ENCODE measurements around the gene RELA.

The RELA gene

DNA sequence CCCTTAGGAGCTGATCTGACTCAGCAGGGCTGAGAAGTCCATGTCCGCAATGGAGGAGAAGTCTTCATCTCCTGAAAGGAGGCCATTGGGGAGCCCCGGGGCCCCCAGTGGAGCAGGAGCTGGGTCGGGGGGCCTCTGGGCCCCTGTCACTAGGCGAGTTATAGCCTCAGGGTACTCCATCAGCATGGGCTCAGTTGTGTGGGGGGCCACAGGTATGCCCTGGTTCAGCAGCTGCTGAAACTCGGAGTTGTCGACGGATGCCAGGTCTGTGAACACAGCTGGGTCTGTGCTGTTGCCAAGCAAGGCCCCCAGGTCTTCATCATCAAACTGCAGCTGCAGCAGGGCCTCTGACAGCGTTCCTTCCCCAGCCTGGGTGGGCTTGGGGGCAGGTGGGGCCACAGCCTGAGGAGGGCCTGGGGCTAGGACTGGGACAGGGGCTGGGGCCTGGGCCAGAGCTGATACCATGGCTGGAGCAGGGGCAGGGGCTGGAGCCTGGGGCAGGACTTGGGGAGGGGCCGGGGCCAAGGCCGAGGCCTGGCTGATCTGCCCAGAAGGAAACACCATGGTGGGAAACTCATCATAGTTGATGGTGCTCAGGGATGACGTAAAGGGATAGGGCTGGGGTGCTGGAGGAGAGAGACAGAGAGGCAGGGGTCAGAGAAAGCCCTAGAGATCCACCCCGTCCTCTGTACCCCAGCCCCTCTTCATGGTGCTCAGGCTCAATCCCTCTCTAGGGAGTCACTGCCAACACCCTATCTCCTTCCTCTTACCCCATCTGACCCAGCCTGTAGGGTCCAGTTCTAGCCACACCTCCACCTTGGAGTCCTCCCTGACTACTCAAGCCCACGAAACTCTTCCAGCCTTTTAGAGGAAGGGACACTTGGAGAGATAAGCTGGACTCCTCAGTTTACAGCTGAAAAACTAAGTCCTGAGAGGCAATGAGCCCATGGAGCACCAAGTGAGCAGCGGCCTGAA, 8.1 kb downstream of the RELA start:
- no peak overlapping the region for H3K27ac ChIP-seq
- TF ChIP-seq, protein P1, sequence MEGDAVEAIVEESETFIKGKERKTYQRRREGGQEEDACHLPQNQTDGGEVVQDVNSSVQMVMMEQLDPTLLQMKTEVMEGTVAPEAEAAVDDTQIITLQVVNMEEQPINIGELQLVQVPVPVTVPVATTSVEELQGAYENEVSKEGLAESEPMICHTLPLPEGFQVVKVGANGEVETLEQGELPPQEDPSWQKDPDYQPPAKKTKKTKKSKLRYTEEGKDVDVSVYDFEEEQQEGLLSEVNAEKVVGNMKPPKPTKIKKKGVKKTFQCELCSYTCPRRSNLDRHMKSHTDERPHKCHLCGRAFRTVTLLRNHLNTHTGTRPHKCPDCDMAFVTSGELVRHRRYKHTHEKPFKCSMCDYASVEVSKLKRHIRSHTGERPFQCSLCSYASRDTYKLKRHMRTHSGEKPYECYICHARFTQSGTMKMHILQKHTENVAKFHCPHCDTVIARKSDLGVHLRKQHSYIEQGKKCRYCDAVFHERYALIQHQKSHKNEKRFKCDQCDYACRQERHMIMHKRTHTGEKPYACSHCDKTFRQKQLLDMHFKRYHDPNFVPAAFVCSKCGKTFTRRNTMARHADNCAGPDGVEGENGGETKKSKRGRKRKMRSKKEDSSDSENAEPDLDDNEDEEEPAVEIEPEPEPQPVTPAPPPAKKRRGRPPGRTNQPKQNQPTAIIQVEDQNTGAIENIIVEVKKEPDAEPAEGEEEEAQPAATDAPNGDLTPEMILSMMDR (IDR thresholded peaks at IDR 0.05; ENCODE audit: low read depth, low read length), result no peak

DNA sequence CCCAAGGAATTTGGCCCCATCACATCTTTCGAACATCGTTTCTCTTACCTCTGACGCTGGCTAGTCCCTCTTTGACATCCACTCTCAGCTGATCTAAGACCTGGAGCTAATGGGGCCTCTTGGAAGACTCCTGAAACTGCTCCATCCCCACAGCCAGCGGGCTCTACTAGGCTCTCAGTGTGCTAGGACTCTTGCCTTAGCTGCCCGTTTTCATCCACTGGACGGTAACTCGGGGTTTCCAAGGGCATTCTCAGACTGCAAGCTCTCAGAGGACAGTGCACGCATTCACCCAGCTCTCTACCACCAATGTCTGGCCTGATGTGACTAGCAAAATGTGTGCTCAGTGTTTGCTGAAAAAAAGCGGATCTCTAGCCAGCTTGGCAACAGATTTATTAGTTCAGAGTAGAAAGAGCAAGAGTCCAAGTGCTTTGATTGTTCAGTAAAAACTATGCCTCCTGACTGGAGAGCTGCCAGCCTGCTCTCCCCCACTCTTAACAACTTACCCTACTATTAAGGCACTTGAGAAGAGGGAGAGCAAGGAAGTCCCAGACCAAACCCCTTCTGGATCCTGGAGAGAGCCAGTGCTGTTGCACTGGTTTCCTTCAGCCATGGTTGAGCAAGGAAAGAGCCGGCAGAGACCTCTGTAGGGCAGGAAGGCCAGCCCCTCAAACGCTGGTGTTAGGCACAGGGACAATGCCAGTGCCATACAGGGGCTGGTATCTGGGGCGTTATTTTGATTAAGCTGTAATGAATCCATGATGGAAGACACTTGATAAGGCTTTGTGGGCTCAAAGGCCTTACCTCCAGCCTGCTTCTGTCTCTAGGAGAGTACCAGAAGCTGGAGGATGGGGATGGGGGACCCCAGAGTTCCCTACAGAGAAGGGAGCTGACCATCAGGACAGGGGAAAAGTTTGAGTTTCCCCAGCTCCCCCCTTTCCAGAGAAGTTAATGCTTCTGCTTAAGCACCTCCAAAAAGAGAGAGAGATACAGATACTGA, 9.2 kb downstream of the RELA start:
- DNase-seq, result no peak
- Histone ChIP-seq H3K27me3 (ENCODE audit: insufficient read depth, low read depth, severe bottlenecking) (no peaks in the 10 kb centered on the region), H3K27ac (peak overlapping the region; percentile 94), H3K36me3 (peaks cover 69% of the 10 kb centered on the region), H3K4me3 (ENCODE audit: low read depth, low read length) (peak overlapping the region; percentile 39), H3K9me3 (ENCODE audit: severe bottlenecking) (no peaks in the 10 kb centered on the region)
- TF ChIP-seq, protein P1 (IDR thresholded peaks at IDR 0.05; ENCODE audit: low read depth, low read length), result no peak

More for the DNA sequence above, 8.1 kb downstream of the RELA start:
- peaks cover 77% of the 10 kb centered on the region for H3K36me3 ChIP-seq
- H3K27me3 ChIP-seq (ENCODE audit: insufficient read depth, low read depth, severe bottlenecking), result no peaks in the 10 kb centered on the region
- H3K9me3 ChIP-seq (ENCODE audit: severe bottlenecking), result no peaks in the 10 kb centered on the region
- H3K4me3 ChIP-seq (ENCODE audit: low read depth, low read length), result no peak overlapping the region
- DNase-seq, result no peak

DNA sequence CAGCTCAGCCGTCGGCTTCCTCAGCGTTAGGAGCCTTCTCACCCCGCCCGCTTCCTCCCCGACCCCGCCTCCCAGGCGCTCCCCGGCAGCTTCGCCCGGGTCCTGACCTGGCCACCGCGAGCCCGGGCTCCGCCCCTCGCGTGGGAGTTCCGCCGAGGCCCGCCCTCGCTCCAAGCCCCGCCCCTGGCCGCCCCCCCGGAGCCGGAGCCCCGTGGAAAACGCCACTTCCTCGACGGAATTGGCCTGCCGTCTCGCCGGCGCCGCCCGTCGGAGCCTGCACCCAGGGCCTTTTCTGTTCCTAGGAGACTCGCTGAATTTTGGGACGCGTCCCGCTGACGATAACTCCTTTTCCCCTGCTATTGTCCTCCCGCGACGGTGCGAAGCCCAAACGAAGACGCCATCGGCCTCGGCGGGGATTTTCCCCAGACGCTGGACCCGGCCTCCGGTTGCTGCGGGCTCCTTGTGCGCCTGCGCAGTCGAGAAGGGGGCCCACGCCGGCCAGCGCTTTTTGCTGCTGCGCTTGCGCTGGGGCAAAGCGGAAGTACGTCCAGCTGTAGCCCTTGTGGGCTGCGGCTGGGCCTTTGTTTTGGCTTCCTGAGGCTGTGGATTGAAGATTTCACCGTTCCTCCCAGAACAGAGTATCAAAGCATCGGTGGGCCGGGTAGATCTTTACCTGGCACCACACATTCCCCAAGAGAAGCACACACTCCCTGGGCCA, 10.0 kb downstream of the RELA start:
- Histone ChIP-seq H3K27ac (peak overlapping the region; percentile 94), H3K27me3 (ENCODE audit: insufficient read depth, low read depth, severe bottlenecking) (no peaks in the 10 kb centered on the region), H3K36me3 (peaks cover 60% of the 10 kb centered on the region), H3K4me3 (ENCODE audit: low read depth, low read length) (peak overlapping the region; percentile 39), H3K9me3 (ENCODE audit: severe bottlenecking) (no peaks in the 10 kb centered on the region)
- TF ChIP-seq, protein P1 (IDR thresholded peaks at IDR 0.05; ENCODE audit: low read depth, low read length), result no peak
- DNase-seq, result peak; percentile 93

DNA sequence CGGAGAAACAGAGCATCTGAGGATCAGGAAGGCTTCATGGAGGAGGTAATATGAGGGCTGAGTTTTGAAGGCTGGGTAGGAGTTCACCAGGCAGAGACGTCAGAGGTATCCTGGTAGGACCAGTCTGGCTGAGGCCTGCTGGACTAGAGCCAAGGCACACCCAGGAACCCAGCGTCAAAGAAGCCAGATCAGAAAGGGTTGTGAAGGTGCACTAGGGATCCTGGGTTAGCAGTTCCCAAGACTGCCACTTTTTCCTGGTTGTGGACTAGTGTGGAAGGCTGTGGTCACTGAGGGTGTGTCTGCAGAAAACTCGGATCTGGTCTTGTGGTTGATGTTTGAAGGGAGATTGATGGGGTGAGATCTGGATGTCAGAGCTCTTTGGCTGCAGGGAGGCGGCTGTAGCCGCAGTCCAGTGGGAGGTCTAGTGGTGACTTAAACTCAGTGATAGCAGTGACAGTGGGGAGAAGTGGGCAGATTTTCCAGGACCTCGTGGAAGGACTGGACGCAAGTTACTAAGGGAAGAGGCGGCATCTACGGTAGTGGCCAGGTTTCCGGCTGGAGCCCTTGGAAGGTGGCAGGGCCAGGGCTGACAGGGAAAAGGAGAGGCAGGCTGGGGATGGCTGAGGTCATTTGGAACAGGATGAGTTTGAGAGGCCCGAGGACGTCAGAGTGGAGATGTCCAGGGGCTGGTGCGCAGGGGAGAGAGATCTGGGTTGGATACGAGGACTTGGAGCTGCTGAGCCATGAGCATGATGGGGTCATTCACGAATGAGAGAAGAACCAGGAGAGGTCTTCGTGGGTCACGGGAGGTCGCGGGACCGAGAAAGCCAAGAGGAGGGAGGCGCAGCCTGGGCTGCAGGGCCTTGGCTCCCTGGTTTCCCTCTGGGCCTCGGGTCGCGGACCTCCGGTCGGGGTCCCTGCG, 10.9 kb downstream of the RELA start:
- no peak for DNase-seq
- Histone ChIP-seq H3K27ac (peak overlapping the region; percentile 94), H3K4me3 (ENCODE audit: low read depth, low read length) (peak overlapping the region; percentile 39), H3K27me3 (ENCODE audit: insufficient read depth, low read depth, severe bottlenecking) (no peaks in the 10 kb centered on the region), H3K9me3 (ENCODE audit: severe bottlenecking) (no peaks in the 10 kb centered on the region), H3K36me3 (peaks cover 52% of the 10 kb centered on the region)
- TF ChIP-seq, protein P1 (IDR thresholded peaks at IDR 0.05; ENCODE audit: low read depth, low read length), result no peak

DNA sequence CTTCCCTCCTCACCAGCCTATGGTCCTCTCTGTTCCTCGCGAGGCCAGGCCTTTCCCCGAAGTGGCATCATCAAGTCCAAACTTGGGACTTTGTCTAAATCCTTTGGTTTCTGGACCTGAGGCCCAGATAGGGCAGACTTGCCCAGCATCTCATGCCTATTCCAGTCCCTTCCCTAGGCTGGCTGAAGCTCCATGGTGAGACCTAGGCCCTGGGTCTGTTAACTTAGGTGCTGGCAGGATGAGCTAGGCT, 11.5 kb downstream of the RELA start:
- Histone ChIP-seq H3K36me3 (peaks cover 46% of the 10 kb centered on the region), H3K27me3 (ENCODE audit: insufficient read depth, low read depth, severe bottlenecking) (no peaks in the 10 kb centered on the region), H3K9me3 (ENCODE audit: severe bottlenecking) (no peaks in the 10 kb centered on the region), H3K27ac (no peak overlapping the region), H3K4me3 (ENCODE audit: low read depth, low read length) (no peak overlapping the region)
- DNase-seq, result no peak
- TF ChIP-seq, protein P1 (IDR thresholded peaks at IDR 0.05; ENCODE audit: low read depth, low read length), result no peak
